Myocyte (in vitro differentiated cells): ENCODE measurements around the gene PAWR. TPM values are rescaled to one million over a fixed set of nuclear protein-coding genes. Genes with fewer than 3 reads are reported as not detected.
"Not testable (repeated sequence)": the region's sequence is repeated elsewhere in the genome, so short reads cannot be mapped to it uniquely, and the experiment has no call there.

Source experiments
- DNase-seq: peaks from one replicate; pipeline ENCODE4 v3.0.0-alpha.2; 2012; ENCODE audit warnings: low read depth
- total RNA-seq: library from RNA; depleted of rRNA; stranded (reverse); fragments of >200 nt; gene quantifications from 2 replicates; pipeline ENCODE4 v1.2.3, GENCODE V29; 2014

The PAWR gene
- total RNA-seq, 1 donor from 2014 or later = 6.7 TPM

DNA sequence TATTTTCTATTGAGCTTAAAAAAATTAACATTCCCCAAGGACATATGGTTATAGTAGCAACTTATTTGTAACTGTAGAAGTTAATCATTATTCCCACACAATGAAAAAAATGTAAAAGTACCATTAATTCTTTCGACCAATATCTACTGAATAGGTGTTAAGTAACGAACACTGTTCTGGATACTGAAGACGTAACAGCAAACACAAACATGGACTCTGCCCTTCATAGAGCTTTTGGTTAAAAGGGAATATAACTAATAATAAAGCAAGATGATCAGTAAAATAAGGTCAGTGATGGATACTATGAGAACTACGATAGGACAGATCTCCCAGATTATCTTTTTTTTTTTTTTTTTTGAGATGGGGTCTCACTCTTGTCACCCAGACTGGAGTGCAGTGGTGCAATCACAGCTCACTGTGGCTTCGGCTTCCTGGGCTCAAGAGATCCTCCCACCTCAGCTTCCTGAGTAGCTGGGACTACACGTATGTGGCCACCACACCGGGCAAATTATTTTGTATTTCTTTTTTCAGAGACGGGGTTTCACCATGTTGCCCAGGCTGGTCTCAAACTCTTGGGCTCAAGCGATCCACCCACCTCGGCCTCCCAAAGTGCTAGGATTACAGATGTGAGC lies 93.9 kb downstream of the PAWR start:
- DNase-seq = no peak

DNA sequence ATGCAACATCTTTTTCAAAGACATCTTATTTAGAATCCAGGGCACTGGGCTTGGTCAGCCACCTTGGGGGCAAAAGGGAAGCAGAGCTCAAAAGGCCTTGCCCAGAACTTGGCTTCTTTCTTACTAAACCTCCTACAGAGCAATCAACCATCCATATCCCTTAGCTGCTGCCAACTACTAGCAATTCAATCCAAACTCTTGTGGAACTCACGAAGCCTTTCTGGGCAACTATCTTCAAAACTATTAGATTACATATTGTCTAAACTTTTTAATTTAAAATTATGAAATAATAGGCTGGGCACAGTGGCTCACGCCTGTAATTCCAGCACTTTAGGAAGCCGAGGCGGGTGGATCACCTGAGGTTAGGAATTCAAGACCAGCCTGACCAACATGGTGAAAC lies 95.5 kb downstream of the PAWR start:
- no peak for DNase-seq

DNA sequence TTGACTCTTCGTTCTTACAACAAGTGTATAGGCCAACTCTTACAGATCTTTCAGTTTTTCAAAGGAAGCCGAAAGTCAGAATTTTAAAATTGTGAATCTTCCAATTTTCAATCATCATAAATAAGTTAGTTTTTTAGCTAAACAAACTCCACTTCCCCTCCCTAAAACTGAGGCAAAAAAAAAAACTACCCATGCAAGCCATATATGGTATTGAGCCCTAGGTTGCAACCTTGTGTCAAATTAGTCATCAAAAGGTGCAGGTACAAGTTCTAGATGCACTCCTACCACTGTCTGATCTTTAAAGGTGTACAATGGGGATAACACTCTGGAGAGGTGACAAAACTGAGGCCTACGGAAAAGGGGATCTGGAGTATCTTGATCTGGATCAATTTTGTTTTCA lies 97.9 kb downstream of the PAWR start:
- no peak for DNase-seq

DNA sequence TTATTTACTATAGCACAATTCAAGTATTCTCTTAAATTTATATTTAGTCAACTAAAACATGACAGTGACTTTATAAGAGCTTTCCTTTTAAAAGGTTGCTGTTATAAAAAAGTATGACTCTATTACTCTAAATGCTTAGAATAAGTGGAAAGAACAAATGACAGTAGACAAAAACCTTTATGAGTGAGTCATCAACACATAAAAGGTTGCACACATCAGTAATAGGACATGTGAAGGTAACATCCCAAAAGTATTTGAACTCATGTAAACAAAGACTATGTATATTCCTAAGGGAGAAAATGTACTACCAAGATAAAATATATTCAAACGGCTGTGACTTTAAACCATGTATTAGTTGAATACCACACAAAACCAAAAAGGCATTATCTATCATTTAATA lies 98.8 kb downstream of the PAWR start:
- no peak for DNase-seq

DNA sequence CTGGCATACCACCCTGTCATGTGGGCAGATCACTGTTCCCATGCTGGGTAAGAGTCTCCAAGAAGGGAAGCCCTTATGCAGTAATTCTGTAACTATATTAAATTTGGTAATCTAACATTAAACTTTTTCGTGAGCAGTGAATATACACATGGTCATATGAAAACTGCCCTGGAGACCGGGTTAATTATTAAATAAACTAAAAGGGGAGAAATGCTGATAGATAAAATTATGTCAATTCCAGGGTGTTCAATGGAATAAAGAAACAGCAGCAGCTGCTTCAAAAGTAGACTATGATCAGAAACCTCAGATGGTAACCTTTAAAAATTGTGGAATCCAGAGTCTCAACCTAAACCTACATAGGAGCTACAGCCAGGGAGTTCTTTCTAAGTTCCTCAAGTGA lies 100.0 kb downstream of the PAWR start:
- DNase-seq = no peak

DNA sequence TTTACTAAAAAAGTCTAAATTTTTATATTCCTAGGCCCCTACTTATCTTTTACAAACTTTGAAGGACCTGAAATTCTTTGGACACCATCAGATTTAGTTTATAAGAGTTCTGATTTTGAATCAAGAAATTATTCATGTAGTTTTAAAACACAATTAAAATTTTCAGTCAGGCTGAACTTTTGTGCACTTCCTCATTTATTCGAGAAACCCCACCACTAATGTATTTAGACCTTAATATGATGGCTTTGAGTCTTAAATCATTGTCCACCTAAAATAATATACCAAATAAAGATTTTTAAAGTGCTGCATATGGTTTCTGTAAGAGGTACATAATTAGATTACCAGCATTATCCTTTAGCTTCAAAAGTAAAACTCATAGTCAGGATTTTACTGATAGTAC lies 103.4 kb downstream of the PAWR start:
- no peak for DNase-seq

DNA sequence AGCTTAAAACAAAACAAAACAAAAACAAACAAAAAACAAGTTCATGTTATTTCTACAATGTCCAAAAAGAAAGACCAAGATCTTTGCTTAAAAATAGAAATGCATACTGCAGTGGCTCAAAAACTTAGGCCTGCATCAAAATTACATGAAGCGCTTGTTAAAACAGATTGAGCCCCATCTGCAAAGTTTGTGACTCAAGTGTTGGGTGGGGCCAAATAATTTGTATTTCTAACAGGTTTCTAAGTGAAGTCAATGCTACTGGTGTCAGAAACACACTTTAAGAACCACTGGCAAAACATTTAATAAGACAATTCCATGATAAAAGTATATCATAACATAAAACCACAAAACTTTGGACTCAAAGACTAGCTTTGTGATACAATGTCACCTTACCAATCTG lies 105.6 kb downstream of the PAWR start:
- DNase-seq = no peak

DNA sequence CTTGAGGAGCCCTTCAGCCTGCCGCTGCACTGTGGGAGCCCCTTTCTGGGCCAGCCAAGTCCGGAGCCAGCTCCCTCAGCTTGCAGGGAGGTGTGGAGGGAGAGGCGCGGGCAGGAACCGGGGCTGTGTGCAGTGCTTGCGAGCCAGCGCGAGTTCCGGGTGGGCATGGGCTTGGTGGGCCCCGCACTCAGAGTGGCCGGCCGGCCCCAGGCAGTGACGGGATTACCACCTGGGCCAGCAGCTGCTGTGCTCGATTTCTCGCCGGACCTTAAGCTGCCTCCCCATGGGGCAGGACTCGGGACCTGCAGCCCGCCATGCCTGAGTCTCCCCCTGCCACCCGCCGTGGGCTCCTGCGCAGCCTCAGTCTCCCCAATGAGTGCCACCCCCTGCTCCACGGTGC lies 116.9 kb downstream of the PAWR start:
- DNase-seq = no peak

DNA sequence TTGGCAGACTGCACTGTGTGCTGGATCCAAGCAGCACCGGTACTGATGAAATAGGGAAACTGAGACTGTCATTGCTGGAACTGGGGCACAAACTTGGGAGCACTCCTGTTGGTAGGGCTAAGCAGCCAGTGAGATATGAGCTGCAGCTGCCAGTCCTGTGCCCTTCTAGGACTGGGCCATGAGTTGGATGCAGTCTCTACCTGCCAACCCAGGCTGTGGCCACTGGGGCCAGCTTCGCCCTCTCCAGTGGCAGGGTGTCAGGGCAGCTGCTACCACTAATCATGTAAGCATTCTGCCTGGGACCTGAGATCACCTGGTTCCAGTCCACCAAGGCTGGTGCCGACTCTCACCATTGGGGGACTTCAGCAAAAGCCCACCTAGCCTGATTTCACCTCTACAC lies 121.1 kb downstream of the PAWR start:
- no peak for DNase-seq

DNA sequence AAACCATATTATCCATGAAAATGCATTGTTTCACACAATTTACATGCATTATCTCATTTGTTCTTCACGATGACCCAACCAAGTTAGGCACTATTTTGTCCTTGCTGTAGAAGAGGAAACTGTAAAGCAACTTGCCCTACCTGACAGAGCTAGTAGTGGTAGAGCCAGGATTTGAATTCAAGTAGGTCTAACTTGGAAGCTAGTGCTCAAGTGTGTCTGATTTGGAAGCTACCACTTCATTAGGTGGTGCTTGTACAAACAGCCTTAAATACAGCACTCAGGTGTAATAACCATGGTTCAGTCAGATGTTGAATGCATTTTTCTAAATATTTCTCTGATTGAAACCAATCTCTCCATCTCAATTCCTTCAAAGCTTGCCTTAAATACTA lies 123.6 kb downstream of the PAWR start:
- DNase-seq = no peak

DNA sequence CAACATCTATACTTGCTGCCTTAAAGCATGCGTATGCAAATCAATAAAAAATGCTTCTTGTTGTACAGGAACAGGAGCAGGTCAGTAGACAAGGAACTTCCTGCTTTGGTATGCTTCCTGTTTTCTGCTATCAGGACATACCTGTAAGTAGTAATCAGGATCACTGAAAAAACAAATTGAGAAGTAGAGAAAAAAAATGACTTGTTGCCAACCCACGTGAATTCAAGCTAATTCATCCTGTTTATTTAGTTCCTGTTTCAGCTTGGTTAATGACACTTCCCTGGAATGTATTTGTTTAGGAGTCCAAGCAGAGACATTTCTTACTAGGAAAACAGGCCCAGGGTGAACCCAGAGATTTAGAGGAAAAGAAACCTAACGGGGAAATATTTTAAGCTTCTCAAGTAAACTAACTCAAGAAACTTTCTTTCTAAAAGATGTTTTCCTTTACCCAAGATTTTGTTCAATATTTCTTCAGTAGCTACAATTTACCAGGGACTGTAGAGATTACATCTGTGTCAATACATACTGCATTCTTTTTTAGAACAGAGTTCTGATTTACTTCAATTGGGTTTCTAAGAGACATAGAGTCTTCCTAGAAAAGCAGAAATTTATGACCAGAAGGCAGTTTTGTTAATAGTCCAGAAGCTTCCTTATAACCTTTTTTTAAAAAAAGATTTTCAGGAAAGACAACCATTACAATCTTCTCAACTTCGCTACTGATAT lies 124.2 kb downstream of the PAWR start:
- no peak for DNase-seq

DNA sequence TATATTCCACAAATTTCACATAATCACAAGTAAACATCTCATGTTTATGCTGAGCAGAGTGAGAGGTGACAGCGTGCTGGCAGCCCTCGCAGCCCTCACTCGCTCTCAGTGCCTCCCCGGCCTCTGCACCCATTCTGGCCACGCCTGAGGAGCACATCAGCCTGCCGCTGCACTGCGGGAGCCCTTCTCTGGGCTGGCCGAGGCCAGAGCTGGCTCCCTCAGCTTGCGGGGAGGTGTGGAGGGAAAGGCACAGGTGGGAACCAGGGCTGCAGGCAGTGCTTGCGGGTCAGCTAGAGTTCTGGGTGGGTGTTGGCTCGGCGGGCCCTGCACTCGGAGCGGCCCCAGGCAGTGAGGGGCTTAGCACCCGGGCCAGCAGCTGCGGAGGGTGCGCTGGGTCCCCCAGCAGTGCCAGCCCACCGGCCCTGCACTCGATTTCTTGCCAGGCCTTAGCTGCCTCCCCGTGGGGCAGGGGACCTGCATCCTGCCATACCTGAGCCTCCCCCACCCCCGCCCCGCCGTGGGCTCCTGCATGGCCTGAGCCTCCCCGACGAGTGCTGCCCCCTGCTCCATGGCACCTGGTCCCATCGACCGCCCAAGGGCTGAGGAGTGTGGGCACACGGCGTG lies 125.9 kb downstream of the PAWR start:
- DNase-seq = not testable (repeated sequence)

DNA sequence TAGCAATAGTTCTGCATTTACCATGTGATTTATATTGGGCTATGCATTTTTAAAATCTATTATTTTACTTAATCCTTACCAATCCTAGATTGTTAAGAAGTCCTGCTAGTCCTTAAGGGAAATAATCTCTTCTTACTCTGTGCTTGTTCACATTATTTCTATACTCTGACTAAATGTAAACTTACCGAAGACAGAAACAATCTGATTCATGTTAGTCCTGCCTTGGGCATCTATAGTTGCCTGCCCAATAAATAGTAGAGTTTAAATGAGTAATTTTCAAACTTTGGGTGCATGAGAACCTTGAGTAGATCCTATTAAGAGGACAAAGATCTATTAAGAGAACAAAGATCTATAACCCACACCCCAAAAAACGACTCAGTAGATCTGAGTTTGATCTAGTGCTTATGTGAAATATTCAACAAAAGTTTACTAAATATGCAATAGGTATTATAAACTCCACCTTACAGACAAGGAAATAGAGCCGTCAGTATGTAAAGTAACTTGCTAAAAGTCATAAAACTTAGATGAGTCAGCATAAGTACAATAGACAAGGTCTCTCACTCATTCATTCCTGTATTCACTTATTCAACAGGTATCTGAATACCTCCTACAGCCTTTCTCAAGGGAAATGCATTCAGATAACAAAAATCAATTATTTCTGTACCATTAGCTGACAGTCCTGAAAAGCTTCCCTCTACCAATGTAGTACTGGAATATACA lies 127.6 kb downstream of the PAWR start:
- DNase-seq = no peak

DNA sequence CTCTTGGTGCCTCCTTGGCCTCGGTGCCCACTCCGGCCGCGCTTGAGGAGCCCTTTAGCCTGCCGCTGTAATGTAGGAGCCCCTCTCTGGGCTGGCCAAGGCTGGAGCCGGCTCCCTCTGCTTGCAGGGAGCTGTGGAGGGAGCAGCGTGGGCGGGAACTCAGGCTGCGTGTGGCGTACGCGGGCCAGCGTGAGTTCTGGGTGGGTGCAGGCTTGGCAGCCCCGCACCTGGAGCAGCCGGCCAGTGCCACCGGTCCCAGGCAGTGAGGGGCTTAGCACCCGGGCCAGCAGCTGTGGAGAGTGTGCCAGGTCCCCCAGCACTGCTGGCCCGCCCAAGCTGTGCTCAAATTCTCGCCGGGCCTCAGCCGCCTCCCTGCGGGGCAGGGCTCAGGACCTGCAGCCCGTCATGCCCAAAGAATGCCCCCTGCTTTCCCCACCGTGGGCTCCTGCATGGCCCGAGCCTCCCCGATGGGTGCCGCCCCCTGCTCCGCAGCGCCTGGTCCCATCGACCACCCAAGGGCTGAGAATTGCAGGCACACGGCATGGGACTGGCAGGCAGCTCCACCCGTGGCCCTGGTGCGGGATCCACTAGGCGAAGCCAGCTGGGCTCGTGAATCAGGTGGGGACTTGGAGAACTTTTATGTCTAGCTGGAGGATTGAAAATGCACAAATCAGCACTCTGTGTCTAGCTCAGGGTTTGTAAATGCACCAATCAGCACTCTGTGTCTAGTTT lies 129.2 kb downstream of the PAWR start:
- no peak for DNase-seq

DNA sequence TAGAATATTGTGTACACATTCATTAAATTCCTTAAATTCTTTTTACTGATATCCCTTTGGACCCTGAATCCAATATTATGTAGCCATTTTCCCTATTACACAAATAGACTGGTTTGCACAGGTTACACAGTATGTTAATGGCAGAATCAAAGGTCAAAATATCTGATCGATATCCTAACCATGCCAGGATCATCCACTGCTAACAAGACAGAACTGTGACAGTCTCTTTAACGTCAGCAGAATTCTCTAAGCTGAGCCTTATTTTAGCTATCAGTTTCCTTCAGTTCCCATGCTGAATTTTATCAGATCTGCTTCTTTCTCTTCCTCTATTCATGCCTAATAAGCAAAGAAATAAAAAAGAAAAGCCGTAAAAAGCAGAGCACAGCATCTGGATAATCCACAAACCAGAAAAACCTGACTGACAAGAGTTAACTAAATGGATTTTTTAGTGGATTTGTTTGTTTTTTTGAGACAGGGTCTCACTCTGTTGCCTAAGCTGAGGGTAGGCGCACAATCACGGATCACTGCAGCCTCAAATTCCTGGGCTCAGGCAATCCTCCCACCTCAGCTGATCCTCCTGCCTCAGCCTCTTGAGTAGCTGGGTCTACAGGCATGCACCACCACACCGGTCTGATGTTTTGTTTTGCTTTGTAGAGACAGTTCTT lies 130.4 kb downstream of the PAWR start:
- no peak for DNase-seq

DNA sequence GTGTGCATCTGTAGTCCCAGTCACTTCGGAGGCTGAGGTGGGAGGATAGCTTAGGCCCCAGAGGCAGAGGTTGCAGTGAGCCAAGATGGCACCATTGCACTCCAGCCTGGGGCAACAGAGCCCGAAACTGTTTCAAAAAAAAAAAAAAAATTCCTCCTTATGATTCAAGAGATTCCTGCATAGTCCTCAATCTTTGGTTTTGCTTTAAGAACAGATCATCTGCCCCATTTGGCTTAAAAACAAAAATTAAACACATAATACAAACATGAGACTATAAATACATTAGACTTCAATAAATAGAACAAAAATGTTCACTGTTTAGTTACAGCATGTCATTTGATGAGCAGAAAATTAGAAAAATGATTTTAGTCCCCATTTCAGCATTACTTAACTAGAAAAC lies 131.2 kb downstream of the PAWR start:
- DNase-seq = no peak

DNA sequence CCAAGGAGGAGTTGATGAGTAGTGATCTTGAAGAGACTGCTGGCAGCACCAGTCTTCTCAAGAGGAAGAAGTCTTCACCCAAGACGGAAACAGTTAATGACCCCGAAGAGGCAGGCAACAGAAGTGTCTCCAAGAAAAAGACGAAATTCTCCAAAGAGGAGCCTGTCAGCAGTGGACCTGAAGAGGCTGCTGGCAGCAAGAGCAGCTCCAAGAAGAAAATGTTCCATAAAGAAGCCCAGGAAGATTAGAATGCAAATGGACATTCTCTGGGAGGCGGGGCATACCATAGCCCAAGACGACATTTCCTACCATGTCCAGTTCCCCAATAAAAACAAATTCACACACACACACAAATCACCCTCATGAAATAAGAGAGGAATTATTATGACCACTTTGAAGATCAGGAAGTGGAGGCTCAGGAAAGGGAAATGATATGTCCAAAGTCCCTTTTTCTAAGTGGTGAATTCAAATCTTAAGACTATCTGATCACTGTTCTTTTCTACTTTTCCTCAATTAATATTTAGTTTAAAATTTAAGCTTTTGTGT lies 131.8 kb downstream of the PAWR start:
- no peak for DNase-seq

DNA sequence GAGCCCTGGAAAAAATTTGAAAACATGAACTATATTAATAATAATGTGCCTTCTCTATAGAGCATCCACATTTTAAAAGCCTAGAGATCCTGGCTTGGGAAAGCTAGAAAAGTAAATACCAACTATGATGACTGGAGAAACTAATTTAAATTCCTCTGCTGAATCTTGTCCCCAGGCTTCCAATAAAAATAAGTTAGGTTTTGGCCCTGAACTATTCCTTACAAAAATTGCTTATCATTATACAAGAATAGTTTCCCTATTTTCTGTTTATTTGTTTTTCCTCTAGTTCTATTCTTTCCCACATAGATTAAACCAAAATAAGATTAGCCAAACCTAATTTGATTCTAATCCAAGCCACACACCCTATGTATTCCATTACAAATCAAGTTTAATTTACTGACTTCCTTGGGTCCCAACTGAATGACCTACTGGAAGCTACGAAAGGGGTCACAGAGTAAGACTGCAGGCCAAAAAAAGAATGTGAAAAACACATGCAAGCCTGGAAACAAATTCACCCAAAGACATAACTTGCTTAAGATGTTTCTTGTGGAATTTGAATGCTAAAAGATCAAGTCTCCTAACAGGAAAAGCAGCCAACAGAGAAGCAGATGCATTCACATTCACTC lies 133.0 kb downstream of the PAWR start:
- DNase-seq = no peak

DNA sequence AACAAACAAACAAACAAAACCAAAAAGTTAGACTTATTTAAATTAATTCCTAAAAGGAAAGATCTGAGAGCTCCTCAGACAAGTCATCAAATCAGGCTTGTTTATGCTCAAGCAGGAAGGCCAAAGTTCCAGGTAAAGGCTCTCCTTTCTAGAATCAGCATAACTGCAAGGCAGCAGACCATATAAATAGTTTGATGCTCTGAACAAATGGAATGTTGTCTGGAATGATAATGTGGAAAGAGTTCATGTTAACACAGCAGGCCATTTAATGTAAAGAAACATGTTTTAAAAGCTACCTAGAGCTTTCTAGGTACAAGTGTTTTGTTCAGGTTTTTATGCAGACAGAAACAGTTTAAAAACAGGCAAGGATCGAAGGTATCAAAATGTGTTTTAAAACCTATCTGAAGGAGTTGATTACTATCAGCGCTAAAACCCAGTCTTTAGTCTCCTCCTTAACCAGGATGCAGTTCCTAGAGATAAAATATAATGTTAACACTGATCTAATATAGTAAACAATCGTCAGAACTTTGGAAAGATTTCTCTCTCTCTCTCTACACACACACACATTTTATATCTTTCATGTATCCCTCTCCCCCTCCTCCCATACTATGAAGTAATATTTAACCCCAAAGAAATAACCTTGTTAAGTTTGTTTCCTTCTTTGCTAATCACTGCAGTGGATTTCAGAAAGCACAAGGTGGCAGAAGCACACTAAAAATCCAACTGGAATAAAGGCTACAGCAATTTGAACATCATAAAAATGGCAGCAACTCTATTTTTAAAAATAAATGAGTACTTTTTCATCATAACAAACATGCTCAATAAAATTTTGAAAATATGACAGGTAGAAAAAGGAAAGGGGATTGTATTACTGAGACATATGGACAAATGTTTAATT lies 135.5 kb downstream of the PAWR start:
- peak; percentile 63 for DNase-seq
